Neural progenitor cell (in vitro differentiated cells): Measurements from ENCODE around the gene KLF16.

Experiments used
- EZH2 ChIP-seq: fragments of 200-600 bp; sonication (generic); IDR thresholded peaks from 2 replicates; pipeline ENCODE4 v1.6.1; 2017; ENCODE audit warnings: antibody characterized with exemption, mild to moderate bottlenecking, moderate library complexity
- EZH2phosphoT487 ChIP-seq: fragments of 200-600 bp; sonication (generic); IDR thresholded peaks from 2 replicates; pipeline ENCODE4 v1.6.1; 2017; ENCODE audit warnings: antibody characterized with exemption
- TF ChIP-seq, protein P1 (sequence below): fragments of 200-600 bp; sonication (generic); IDR thresholded peaks from 2 replicates; pipeline ENCODE4 v1.5.1; 2017; ENCODE audit warnings: antibody characterized with exemption, mild to moderate bottlenecking

- TF ChIP-seq, protein P1, sequence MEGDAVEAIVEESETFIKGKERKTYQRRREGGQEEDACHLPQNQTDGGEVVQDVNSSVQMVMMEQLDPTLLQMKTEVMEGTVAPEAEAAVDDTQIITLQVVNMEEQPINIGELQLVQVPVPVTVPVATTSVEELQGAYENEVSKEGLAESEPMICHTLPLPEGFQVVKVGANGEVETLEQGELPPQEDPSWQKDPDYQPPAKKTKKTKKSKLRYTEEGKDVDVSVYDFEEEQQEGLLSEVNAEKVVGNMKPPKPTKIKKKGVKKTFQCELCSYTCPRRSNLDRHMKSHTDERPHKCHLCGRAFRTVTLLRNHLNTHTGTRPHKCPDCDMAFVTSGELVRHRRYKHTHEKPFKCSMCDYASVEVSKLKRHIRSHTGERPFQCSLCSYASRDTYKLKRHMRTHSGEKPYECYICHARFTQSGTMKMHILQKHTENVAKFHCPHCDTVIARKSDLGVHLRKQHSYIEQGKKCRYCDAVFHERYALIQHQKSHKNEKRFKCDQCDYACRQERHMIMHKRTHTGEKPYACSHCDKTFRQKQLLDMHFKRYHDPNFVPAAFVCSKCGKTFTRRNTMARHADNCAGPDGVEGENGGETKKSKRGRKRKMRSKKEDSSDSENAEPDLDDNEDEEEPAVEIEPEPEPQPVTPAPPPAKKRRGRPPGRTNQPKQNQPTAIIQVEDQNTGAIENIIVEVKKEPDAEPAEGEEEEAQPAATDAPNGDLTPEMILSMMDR, result no peak
- TF ChIP-seq EZH2 (no peak), EZH2phosphoT487 (no peak)
These were observed 39.7 kb downstream of the KLF16 start for GRCh38 chr19:1823539-1824251.
